GM21423 (cell line): ENCODE data around the gene PLIN4.
"Not testable (repeated sequence)": the region's sequence is repeated elsewhere in the genome, so short reads cannot be mapped to it uniquely, and the experiment has no call there.

Experiments
- ATAC-seq: cut with Tn5 transposase; IDR thresholded peaks from one replicate; pipeline ENCODE4 v1.9.1; 2021; ENCODE audit warnings: mild to moderate bottlenecking, moderate library complexity; ENCODE audit not compliant: unreplicated experiment

Gene PLIN4, protein sequence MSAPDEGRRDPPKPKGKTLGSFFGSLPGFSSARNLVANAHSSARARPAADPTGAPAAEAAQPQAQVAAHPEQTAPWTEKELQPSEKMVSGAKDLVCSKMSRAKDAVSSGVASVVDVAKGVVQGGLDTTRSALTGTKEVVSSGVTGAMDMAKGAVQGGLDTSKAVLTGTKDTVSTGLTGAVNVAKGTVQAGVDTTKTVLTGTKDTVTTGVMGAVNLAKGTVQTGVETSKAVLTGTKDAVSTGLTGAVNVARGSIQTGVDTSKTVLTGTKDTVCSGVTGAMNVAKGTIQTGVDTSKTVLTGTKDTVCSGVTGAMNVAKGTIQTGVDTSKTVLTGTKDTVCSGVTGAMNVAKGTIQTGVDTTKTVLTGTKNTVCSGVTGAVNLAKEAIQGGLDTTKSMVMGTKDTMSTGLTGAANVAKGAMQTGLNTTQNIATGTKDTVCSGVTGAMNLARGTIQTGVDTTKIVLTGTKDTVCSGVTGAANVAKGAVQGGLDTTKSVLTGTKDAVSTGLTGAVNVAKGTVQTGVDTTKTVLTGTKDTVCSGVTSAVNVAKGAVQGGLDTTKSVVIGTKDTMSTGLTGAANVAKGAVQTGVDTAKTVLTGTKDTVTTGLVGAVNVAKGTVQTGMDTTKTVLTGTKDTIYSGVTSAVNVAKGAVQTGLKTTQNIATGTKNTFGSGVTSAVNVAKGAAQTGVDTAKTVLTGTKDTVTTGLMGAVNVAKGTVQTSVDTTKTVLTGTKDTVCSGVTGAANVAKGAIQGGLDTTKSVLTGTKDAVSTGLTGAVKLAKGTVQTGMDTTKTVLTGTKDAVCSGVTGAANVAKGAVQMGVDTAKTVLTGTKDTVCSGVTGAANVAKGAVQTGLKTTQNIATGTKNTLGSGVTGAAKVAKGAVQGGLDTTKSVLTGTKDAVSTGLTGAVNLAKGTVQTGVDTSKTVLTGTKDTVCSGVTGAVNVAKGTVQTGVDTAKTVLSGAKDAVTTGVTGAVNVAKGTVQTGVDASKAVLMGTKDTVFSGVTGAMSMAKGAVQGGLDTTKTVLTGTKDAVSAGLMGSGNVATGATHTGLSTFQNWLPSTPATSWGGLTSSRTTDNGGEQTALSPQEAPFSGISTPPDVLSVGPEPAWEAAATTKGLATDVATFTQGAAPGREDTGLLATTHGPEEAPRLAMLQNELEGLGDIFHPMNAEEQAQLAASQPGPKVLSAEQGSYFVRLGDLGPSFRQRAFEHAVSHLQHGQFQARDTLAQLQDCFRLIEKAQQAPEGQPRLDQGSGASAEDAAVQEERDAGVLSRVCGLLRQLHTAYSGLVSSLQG (N-terminal part only)

DNA sequence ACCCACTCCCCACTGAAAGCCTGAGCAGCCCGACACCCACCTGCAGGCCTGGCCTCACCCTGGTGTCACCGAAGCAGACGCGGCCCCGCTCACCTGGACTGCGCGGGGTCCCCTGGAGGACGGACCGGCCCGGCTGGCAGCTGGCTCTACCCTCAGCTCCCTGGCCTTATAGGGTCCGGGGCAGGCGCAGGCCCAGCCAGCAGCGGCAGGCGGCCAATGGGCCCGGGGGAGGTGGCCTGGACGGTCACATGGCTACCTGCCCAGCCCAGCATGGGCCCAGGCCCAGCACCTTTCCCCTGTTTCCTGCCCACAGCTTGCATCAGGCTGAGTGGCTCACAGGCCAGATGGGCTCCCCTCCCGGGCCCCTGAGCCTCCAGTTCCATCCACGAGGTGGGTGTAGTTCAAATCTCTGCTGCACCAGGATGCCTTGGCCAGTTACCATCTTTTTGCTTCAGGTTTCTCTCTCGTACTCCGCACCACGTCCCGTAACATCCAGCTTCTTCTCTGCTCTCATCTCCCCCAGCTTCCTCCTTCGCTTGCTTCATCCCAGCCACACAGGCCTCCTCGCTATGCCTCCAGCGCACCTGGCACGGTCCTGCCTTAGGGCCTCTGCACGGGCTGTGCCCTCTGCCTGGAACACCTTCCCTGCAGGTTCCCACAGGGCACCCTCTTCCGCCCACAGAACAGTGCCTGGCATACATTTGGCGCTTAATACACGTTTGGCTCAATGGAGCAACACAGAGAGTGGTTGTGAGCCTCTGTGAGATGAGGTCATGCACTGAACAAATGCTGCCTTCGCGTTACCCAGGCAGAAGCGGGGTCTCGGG, at the start of gene PLIN4:
PLIN4 (minus strand) TSS at position 142 of the 827 bp plus-strand sequence. CDS start 214 bp downstream, outside the sequence.
- ATAC-seq, result no peak

DNA sequence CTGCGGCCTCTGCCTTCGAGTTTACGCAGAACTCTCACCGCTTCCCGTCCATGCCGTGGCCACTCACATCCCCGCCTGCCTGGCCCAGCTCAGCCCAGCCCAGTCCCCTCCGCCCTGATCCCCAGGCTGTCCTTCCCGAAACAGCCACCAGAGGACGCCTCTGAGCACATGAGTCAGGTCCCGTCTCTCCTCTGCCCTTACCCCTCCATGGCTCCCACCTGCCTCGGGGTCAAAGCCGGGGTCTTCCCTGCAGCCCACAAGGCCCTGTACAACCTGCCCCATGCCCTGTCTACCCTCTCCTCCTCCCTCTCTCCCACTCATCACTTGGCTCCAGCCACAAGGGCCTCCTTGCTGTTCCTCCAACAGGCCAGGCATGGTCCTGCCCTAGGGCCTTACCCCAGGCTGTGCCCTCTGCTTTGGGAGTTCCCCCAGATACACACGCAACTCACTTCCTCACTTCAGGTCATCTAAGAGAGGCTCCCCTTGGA, 49.3 kb upstream of the PLIN4 start:
- ATAC-seq, result no peak

DNA sequence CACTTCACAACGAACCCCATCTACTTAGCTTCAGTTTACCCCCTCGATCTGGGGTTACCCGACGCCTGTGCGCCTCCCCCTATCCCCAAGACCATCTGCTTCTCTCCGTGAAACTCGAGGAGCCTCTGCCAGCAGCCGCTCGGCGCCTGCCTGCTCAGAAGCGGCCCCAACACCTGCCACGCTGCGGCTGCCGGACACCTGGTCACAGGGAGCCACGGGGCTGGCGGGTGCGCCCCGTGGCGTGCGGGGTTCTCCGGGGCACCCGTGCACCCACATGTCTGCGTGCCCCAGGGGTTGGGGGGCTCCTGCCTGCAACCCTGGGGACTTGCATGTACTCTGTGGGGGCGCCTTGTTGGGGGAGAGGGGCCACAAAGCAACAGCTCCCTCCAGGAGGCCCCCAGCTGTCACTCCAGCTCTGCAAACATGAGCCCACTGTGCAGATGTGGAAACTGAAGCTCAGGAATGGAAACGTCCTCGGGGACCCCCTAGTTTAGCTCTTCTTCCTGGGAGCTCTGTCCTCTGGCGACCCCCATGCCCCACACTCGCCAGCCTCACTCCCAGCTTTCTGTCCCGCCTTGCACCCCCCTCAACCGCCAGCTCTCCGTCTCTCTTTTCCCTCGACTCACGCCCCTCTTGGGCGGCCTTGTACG, 48.2 kb upstream of the PLIN4 start:
- ATAC-seq, result no peak

DNA sequence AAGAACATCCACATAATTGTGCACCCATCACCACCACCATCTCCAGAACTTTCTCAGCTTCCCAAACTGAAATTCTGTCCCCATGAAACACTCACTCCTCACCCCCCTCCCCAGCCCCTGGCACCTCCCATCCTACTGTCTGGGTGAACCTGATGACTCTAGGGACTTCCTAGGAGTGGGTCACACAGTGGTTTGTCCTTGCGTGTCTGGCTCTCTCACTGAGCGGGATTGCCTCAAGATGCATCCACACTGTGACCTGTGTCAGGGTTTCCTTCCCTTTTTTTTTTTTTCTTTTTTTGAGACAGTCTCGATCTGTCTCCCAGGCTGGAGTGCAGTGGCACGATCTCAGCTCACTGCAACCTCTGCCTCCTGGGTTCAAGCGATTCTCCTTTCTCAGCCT, 45.3 kb upstream of the PLIN4 start:
- not testable (repeated sequence) for ATAC-seq

DNA sequence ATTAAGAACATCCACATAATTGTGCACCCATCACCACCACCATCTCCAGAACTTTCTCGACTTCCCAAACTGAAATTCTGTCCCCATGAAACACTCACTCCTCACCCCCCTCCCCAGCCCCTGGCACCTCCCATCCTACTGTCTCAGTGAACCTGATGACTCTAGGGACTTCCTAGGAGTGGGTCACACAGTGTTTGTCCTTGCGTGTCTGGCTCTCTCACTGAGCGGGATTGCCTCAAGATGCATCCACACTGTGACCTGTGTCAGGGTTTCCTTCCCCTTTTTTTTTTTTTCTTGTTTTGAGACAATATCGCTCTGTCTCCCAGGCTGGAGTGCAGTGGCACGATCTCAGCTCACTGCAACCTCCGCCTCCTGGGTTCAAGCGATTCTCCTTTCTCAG, 43.8 kb upstream of the PLIN4 start:
- not testable (repeated sequence) for ATAC-seq

DNA sequence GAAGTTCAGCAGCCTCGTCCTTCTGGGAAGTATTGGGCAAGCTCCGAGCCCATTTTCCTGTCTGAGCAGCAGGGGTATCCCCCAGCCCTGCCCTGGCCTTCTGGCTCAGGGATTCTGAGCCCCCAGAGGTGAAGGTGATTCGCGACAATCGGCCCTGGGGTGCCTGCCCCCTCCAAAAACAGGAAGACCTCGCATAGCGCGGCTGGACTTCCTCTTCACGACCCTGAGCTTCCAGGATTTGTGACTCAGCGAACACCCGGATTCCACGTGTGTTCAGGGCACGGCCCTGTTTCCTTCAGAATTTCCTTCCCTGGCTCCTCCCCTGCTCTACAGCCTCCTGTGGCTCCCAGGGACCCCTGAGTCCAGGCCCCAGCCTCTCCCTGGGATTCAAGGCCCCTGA, 41.3 kb upstream of the PLIN4 start, which contains the start of gene SEMA6B:
SEMA6B (minus strand) TSS at position 116 of the 400 bp plus-strand sequence. CDS start 1,227 bp downstream, outside the sequence.
- no peak for ATAC-seq

DNA sequence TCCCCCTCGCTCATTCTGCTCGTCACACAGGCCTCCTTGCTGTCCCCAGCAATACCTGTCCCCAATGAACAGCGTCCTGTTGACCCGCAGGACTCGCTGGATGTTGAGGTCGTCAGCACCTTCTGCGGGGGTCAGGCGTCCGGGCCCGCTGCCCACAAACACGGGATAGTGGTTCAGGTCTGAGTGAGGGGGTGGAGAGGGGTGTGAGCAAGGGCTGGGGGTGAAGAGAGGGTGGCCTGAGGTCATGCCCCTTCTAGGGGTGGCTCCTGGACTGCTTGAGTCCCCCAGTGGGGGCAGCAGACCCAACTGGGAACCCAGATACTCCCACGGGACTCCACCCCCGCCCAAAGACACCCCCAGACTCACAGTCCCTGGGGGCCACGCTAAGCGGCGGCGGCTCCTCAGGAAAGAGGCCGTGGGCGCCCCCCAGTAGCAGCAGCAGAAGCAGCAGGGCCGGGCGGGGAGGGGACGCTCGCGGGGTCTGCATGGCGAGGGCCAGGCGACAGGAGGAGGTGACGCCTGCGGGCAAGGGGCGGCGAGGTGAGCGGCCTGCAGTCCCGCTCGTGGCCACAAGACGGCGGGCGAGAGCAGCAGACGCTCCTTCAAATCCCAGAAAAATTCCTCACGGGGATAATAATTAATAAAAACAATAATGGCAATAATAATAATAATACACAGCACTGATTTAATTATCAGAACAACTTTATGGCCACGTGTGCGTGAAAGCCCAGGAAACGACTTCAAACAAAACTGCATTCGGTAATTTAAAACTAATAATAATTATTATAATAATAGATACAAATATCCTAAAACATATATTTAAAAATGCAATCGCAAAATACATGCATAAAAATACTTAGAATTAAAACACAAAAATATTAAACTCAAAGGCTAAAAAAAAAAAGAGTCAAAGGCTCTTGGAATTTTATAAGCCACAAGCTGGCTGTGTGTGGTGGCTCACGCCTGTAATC, 40.0 kb upstream of the PLIN4 start:
- ATAC-seq, result no peak

DNA sequence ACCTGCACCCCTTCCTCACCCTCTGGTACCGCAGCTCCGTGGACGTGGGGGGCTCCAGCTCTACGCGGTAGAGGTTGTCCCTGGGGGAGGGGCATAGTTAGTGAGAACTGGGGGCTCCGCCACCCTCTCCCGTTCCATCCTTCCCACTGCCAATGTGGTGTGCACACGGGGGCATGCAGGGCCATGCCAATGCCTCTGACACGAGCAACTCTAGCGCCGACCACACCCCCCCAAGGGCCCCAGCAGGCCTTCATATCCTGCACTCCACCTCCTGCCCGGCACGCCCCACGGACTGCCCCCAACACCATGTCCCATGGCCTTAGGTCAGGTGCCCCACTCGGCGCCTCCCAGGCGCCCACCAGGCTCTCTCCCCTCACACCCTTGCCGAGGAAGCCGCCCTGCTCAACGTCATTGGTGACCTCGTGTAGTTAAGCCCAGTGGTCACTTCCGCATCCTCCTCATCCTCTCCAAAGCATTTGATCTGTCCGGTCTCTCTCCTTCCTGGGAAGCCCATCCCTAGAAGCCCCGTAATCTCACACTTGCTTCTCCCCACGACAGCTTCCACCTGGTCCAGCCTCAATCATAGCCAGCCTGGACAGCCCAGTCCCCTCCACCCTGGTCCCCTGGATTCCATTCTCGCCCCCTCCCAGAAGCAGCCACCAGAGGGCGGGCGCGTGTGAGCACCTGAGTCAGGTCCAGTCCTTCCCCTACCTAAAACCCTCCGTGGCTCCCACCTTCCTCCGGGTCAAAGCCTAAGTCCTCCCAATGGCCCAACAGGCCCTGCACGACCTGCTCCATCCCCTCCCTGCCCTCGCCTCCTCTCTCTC, 39.1 kb upstream of the PLIN4 start:
- ATAC-seq, result no peak

DNA sequence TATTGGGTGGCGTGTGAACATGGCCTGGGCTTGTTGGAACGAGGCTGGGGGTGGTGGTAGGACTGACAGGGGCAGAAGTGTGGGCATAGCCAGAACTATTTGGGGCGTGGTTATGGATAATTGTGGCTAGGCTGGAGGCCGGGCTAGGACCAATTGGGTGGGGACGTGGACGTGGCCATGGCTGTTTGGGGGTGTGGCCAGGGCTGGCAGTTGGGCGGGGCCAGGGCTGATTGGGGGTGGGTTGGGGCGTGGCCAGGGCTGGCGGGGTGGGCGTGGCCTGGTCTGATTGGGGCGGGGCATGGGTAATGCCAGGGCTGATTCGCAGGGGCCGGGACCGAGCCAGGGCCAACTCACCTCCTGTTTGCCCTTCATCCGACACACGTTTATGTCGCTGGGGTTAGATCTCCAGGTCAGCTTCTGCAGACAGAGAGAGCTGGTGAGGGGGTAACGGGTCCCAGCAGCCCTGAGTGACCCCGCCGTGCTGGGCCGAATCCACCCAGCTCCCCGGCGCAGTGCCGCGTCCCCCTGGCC, 38.4 kb upstream of the PLIN4 start:
- ATAC-seq, result no peak

DNA sequence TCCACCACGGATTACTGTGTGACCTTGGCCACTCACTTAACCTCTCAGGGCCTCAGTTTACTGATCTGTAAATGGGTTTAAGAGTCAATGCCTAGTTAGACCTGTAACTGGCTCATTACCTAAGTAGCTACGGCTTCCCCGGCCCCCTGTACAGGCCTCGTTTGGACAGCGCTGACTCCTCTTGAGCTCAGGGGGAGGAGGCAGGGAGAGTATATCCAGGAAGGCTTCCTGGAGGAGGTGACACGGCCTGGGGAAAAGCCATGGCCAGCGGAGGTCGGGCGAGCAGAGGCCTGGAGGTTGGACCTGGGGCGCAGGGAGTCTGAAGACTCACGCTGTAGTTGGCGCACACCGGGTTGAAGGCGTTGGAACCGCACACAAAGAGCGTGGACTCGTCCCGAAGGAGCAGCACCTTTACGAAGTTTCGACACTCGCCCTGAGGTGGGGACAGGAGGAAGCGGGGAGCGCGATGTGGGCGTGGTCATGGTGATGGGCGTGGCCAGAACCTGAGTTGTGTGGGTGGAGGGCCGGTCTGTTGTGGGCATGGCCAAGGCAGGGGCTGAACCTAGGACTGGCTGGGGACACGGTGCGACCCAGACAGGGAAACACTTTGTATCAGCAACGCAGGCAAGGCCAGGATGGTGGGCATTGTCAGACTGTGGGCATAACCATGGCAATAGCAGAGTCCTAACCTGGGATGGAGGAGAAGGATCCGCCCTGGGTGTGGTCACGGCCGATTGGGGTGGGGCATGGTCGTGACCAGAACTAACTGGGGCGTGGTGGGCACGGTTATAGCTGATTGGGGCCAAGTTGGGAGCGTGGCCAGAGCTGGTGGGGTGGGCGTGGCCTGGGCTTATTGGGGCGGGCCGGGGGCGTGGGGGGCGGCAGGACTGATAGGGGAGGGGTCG, 37.6 kb upstream of the PLIN4 start:
- no peak for ATAC-seq

DNA sequence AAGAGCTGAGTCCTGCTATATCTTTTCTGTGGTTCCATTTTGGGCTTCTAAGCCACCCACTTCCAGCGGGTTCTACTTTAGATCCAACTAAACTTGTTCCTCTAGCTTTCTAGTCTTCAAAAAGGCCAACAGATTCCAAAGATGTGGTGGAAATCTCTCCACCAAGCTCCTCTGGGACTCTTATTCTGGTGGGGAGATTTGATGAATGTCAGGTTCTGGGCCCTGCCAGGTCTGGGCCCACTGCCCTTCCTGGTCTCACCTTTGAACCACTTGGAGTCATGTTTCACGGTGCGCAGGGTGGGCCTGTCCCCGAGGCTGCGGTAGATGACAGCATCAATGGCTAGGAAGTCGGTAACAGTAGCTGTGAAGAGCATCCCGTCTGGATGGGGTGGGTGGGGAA, 36.4 kb upstream of the PLIN4 start:
- ATAC-seq, result no peak

DNA sequence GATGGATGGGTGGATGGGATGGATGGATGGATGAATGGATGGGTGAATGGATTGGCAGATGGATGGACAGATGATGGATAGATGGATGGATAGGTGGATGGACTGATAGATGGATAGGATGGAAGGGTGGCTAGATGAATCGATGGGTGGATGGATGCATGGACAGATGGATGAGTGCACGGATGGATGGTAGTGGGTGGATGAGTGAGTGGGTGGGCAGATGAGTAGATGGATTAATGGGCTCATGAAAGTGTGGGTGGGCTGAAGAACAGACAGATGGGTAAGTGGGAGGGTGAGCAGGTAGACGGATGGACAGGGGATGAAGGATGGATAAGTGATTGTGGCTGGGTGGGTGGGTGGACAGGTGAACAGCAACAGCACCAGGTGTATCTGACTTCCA, 35.5 kb upstream of the PLIN4 start:
- ATAC-seq, result no peak

DNA sequence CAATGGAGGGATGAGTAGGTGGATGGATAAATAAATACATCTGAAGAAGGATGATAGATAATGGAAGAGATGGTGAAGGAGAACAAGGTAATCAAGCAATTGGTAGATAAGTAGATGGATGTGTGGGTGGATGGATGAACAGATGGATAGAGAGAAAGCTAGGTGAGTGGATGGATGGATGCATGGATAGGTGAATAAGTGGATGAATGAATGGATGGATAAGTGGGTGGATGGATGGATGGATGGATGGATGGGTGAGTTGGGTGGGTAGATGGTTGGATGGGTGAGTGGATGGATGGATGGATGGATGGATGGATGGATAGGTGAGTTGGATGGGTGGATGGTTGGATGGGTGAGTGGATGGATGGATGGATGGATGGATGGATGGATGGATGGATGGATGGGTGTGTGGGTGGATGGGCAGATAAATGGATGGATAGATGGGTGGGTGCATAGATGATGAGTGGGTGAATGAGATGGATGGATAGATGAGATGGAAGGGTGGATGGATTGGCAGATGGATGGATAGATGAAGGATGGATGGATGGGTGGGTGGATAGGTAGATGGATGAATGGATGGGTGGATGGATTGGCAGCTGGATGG, 34.9 kb upstream of the PLIN4 start:
- no peak for ATAC-seq

DNA sequence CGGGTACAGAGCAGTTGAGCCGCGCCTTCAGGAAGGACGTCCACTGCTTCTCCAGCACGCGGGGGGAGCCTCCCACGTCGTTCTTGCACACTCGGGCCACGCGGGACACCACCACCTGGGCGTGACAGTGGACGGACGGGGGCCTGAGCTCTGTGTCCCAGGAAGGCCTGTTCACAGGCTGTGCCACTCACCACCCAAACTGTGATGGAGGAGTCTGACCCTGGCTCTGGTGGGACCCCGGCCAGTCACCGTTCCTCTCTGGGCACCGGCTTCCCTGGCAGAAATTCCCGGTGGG, 34.2 kb upstream of the PLIN4 start:
- ATAC-seq, result no peak

DNA sequence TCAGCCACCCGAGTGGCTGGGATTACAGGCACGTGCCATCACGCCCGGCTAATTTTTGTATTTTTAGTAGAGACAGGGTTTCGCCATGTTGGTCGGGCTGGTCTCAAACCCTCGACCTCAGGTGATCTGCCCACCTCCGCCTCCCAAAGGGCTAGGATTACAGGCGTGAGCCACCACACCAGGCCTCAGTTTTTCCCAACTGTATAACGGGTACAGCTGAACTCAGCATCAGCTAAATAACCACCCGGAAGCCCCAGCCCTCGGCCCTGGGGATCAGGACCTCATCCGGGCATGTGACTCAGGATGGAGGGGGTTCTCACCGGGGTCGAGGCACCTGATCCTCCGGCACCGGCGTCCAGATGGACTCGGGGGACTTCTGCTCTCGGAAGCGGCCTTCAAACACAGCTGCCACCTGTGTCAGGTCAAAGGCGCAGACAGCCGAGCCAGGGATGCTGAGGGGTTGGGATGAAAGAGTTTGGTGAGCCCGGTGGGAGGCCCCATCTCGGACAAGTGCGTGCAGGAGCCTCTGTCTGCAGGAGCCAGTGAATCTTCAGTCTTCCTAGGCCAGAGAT, 32.3 kb upstream of the PLIN4 start:
- ATAC-seq, result no peak

DNA sequence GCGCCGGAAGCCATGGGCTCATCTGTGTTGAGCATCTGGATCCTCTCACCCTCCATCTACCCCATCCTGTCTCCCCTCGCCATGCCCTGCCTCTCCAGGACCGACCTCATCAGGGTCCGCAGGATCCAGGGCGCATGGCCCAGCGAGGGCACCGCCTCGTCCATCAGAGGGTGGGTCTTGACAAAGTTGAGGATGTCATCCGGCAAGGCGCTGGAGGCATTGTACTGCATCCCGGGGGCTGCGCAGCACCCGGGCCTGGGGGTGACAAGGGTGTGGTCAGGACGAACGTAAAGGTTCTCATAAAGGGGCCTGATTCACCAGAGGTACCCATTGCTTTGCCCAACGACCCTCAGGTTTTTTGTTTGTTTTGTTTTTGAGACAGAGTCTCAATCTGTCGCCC, 31.7 kb upstream of the PLIN4 start:
- no peak for ATAC-seq
